Fibroblast of mammary gland (primary cell): ENCODE measurements around the gene LLGL1.

ENCODE experiments used
- DNase-seq: peaks from one replicate; pipeline ENCODE4 v3.0.0-alpha.2; 2010; ENCODE audit warnings: low read depth
- H3K4me3 ChIP-seq: 2 replicates; pipeline ENCODE4 v1.5.1; 2011; ENCODE audit warnings: low read depth, mild to moderate bottlenecking, low read length, moderate library complexity; ENCODE audit not compliant: control insufficient read depth
- CTCF ChIP-seq: conservative IDR thresholded peaks from 2 replicates; pipeline ENCODE4 v1.5.1; 2011; ENCODE audit warnings: low read depth, low read length, inconsistent platforms; ENCODE audit not compliant: control insufficient read depth, insufficient read depth

The LLGL1 gene

GRCh38 chr17:18278867-18279266 is 53.4 kb downstream of the LLGL1 start:
- no peak overlapping the region for H3K4me3 ChIP-seq
- TF ChIP-seq CTCF = no peak
- DNase-seq = peak; percentile 51

- no peak overlapping the region for H3K4me3 ChIP-seq
- no peak for TF ChIP-seq CTCF
- DNase-seq = no peak
Observed at GRCh38 chr17:18280249-18280648, 54.8 kb downstream of the LLGL1 start.

GRCh38 chr17:18280766-18281371 is 55.4 kb downstream of the LLGL1 start:
- TF ChIP-seq CTCF = no peak
- no peak overlapping the region for H3K4me3 ChIP-seq
- no peak for DNase-seq

GRCh38 chr17:18281788-18282187 is 56.4 kb downstream of the LLGL1 start:
- no peak for DNase-seq
- no peak for TF ChIP-seq CTCF
- H3K4me3 ChIP-seq = no peak overlapping the region

GRCh38 chr17:18285296-18285695 is 59.9 kb downstream of the LLGL1 start:
- H3K4me3 ChIP-seq = no peak overlapping the region
- DNase-seq = no peak
- TF ChIP-seq CTCF = no peak

GRCh38 chr17:18291718-18292540 is 66.5 kb downstream of the LLGL1 start:
- TF ChIP-seq CTCF = no peak
- H3K4me3 ChIP-seq = no peak overlapping the region
- no peak for DNase-seq
